Dedifferentiated amniotic fluid mesenchymal stem cell (primary cell): ENCODE data around the gene MEG3.

Source experiments
- DNase-seq: peaks from one replicate; pipeline ENCODE4 v3.0.0-alpha.2; 2016; ENCODE audit errors: extremely low spot score

Gene MEG3

GRCh38 chr14:100896369-100897060 lies 70.6 kb downstream of the MEG3 start:
- DNase-seq = no peak

GRCh38 chr14:100898465-100898864 lies 72.5 kb downstream of the MEG3 start:
- DNase-seq = no peak

- no peak for DNase-seq
Observed at GRCh38 chr14:100898935-100899883, 73.3 kb downstream of the MEG3 start.

GRCh38 chr14:100899884-100900771 lies 74.2 kb downstream of the MEG3 start:
- no peak for DNase-seq

GRCh38 chr14:100900837-100901390 lies 75.0 kb downstream of the MEG3 start:
- no peak for DNase-seq

- no peak for DNase-seq
Observed at GRCh38 chr14:100901391-100902183, 75.7 kb downstream of the MEG3 start.

- DNase-seq = no peak
Observed at GRCh38 chr14:100902295-100903133, 76.6 kb downstream of the MEG3 start.

- DNase-seq = no peak
Observed at GRCh38 chr14:100903134-100903468, 77.2 kb downstream of the MEG3 start.

GRCh38 chr14:100903672-100904185 lies 77.8 kb downstream of the MEG3 start, which contains the start of gene RTL1:
TSS of gene RTL1 (minus strand) at chr14:100903722. CDS start at chr14:100884788, 18,934 bp downstream.
- DNase-seq = no peak

- no peak for DNase-seq
Observed at GRCh38 chr14:100904307-100905087, 78.6 kb downstream of the MEG3 start.

- DNase-seq = no peak
Observed at GRCh38 chr14:100905166-100905565, 79.2 kb downstream of the MEG3 start.

GRCh38 chr14:100906420-100906819 lies 80.5 kb downstream of the MEG3 start:
- no peak for DNase-seq

GRCh38 chr14:100907240-100907639 lies 81.3 kb downstream of the MEG3 start:
- no peak for DNase-seq

GRCh38 chr14:100909439-100909838 lies 83.5 kb downstream of the MEG3 start:
- DNase-seq = no peak
